Fibroblast of skin of right quadriceps (primary cell): ENCODE measurements around the gene SYNJ2BP.

ENCODE experiments used
- DNase-seq: peaks from one replicate; pipeline ENCODE4 v3.0.0-alpha.2; 2013

Gene SYNJ2BP

DNA sequence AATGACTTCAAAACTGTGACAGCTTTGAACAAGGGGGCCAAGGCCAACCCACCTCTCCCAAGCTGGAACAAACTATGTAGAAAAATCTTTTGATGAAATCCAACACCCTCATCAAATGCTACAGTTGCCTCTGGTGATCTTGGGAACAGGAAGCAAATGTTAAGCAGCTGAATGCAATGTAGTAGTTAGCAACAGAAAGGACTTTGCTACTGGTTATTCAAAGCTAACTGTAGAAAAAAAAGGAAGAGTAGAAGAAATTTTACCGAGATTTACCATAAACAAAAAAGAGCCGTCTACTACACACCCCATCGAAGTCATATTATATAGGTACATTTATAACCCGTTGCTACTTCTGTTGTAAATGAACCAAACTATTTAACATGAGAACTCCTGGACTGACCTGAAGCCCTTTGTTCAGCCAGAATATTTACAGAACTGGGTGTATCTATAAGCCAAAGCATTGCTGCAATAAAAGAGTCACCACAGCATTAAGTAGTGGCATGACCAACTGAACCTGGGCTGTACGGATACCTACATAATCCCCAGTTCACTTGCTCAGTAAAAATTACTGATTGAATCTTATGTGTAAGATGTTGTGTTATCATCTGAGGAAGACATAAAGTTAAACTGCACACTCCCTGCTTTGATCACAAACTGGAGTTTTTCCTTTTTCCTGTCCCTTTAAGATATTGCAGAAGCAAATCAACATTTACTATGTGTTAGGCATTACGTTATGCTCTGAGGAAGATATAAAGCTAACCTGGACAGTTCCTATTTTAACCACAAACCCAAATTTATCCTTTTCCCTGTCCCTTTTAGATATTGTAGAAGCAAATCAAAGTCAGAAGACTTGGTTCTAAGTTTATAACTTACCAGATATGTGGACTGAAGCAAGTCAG lies 25.1 kb downstream of the SYNJ2BP start:
- DNase-seq = no peak

DNA sequence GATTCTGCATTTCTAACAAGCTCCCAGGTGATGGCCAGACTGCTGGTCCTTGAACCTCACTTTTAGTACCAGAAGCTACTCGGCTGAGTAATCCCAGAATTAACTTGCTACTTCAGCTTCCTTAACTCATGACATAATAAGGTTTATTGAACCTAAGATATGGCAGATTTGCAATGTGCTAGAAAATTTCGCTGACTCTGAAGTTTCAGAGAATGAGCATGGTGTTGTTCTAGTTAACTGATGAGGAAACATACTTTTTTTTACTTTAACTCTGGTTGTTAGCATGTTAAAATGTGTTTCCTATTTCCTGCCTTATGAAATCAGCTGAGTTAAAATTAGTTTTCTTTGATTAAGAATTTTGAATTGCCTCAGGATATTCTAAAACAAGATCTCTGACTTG lies 34.4 kb downstream of the SYNJ2BP start:
- DNase-seq = no peak

DNA sequence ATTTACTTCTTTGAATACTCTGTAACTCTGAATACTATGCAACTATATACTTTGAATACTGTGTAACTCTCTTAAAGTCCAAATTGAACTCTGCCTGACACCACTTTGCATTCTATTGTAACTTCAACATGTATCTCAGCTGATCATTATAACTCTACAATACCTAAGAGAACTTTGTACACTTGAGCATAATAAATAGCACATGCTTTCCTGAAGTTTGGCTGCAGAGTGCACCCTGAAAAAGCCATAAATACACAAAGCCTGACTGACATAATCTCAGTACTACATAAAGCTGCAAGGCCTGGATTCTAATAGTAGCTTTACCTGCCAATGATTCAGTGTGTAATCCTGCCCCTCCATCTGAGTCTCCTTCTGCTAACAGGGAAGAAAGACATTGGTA lies 36.1 kb downstream of the SYNJ2BP start:
- DNase-seq = no peak

DNA sequence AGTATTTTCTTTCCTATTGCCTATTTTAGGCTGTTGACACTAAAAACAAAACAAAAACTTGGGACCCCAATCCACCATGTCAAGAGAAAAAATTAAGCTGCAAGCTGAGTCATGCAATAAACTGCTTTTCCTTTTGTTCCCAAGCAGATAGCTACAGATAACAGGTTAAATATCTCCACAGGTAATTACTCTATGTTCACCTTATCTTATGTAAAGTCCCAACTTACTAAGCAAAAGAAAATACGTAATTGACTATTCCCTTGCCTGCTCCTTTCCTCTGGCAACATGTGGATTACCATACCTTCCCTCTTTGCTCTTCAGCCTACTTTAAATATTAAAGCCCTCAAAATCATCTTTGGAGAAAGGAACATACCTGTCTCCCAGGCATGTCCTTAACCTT lies 38.2 kb downstream of the SYNJ2BP start:
- DNase-seq = no peak
